Measurements from ENCODE around the gene DAP. TPM values are rescaled to one million over a fixed set of nuclear protein-coding genes. Genes with fewer than 3 reads are reported as not detected.

Gene DAP
- total RNA-seq, 4 donors from 2014 or later, result 33.6 to 71.4 (median 47.9) TPM

DNA sequence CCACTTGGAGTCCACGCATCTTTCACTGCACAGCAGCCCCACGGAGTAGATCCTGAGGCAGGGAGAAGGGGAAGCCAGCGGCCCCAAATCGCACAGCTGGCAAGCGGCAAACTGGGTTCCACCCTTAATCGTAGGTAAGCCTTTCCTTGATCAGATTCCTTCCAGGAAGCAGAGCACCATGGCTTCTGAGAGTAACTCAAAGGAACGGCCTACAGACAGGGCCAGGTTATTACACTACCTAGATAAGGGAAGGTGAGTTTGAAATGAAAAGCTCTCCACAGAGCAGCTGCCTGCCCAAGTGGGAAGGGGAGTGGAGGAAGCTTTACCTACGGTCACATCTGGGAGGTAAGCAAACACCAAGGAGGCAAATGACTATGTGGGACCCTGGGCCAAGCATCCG lies 7.9 kb downstream of the DAP start:
- intact Hi-C loops (cut with DNase I; ENCODE audit: low total_unique reads) (no loop called here), in situ Hi-C loops (cut with MboI; ENCODE audit: low pct_ligation_motif_present in 1 of 4, low pct_unique_long_range_greater_than_20kb in 1 of 4, low sequenced_read_pairs in 3 of 4) (no loop called here)
- WGBS, 2 donors (ENCODE audit: low coverage in 1 of 2), result 92% methylated on average over 9 of the region's 9 CpGs; no CpG with 5 or more reads in 1 of the 2 donors
- H3K36me3 ChIP-seq, result peaks cover 0 to 7% (median 0%) of the 10 kb centered on the region in 4 donors
- no peak overlapping the region for H3K4me3 ChIP-seq
- no peak for DNase-seq
- no peak overlapping the region for H3K27ac ChIP-seq
- TF ChIP-seq EP300 (IDR thresholded peaks at IDR 0.05; ENCODE audit: low read depth) (no peak), POLR2AphosphoS5 (IDR thresholded peaks at IDR 0.05) (no peak), POLR2A (IDR thresholded peaks at IDR 0.05) (no peak)
- TF ChIP-seq, protein P1, sequence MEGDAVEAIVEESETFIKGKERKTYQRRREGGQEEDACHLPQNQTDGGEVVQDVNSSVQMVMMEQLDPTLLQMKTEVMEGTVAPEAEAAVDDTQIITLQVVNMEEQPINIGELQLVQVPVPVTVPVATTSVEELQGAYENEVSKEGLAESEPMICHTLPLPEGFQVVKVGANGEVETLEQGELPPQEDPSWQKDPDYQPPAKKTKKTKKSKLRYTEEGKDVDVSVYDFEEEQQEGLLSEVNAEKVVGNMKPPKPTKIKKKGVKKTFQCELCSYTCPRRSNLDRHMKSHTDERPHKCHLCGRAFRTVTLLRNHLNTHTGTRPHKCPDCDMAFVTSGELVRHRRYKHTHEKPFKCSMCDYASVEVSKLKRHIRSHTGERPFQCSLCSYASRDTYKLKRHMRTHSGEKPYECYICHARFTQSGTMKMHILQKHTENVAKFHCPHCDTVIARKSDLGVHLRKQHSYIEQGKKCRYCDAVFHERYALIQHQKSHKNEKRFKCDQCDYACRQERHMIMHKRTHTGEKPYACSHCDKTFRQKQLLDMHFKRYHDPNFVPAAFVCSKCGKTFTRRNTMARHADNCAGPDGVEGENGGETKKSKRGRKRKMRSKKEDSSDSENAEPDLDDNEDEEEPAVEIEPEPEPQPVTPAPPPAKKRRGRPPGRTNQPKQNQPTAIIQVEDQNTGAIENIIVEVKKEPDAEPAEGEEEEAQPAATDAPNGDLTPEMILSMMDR (IDR thresholded peaks at IDR 0.05), result no peak
- no peaks in the 10 kb centered on the region for H3K9me3 ChIP-seq
- H3K27me3 ChIP-seq, result no peaks in the 10 kb centered on the region
- H3K4me1 ChIP-seq, result peaks cover 0 to 21% (median 9%) of the 10 kb centered on the region in 4 donors

- in situ Hi-C loops (cut with MboI; ENCODE audit: low pct_ligation_motif_present in 1 of 4, low pct_unique_long_range_greater_than_20kb in 1 of 4, low sequenced_read_pairs in 3 of 4), result no loop called here
These were observed 8.6 kb downstream of the DAP start for GRCh38 chr5:10752451-10752850.

DNA sequence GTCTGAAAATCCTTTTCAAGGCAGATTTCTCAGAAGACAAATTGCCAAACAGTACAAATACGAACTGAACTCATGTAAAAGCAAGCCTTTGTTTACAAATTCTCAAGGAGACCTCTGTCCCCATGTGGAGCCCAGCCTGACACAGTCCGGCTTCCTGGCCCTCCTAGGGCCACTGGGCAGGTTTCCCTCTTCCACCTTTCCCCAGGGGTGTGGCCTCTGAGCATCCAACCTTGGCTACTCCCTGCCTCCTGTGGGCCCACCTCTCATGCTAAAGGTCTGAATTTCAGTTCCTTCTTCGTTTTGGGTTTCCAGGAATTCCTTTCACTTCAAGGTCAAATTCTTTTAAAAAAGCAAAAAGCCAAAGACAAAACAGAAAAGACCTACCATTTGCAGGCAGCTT lies 10.1 kb downstream of the DAP start:
- intact Hi-C loops (cut with DNase I; ENCODE audit: low total_unique reads) (no loop called here), in situ Hi-C loops (cut with MboI; ENCODE audit: low pct_ligation_motif_present in 1 of 4, low pct_unique_long_range_greater_than_20kb in 1 of 4, low sequenced_read_pairs in 3 of 4) (no loop called here)
- DNase-seq, result no peak
- H3K36me3 ChIP-seq, result peaks cover 0 to 7% (median 0%) of the 10 kb centered on the region in 4 donors
- no peak overlapping the region for H3K4me3 ChIP-seq
- no peaks in the 10 kb centered on the region for H3K27me3 ChIP-seq
- no peak for TF ChIP-seq POLR2AphosphoS5 (IDR thresholded peaks at IDR 0.05)
- TF ChIP-seq EP300 (IDR thresholded peaks at IDR 0.05; ENCODE audit: low read depth), result no peak
- TF ChIP-seq POLR2A (IDR thresholded peaks at IDR 0.05), result no peak
- TF ChIP-seq, protein P1 (IDR thresholded peaks at IDR 0.05), result no peak
- no peak overlapping the region for H3K27ac ChIP-seq
- WGBS, 2 donors (ENCODE audit: low coverage in 1 of 2), result 57 to 60% methylated on average over 1 to 3 of the region's 3 CpGs
- H3K4me1 ChIP-seq, result peaks cover 0 to 37% (median 24%) of the 10 kb centered on the region in 4 donors
- H3K9me3 ChIP-seq, result no peaks in the 10 kb centered on the region

More at GRCh38 chr5:10752451-10752850, 8.6 kb downstream of the DAP start:
- WGBS, 2 donors (ENCODE audit: low coverage in 1 of 2), result 47 to 72% methylated on average over 2 of the region's 2 CpGs
- peaks cover 0 to 7% (median 0%) of the 10 kb centered on the region in 4 donors for H3K36me3 ChIP-seq
- H3K27me3 ChIP-seq, result no peaks in the 10 kb centered on the region
- intact Hi-C loops (cut with DNase I; ENCODE audit: low total_unique reads), result no loop called here
- peaks cover 0 to 27% (median 15%) of the 10 kb centered on the region in 4 donors for H3K4me1 ChIP-seq
- no peaks in the 10 kb centered on the region for H3K9me3 ChIP-seq
- no peak overlapping the region for H3K4me3 ChIP-seq
- no peak overlapping the region for H3K27ac ChIP-seq
- TF ChIP-seq EP300 (IDR thresholded peaks at IDR 0.05; ENCODE audit: low read depth) (no peak), POLR2AphosphoS5 (IDR thresholded peaks at IDR 0.05) (no peak), POLR2A (IDR thresholded peaks at IDR 0.05) (no peak)
- TF ChIP-seq, protein P1 (IDR thresholded peaks at IDR 0.05), result no peak
- DNase-seq, result no peak

GRCh38 chr5:10747678-10748622 lies 13.1 kb downstream of the DAP start:
- Histone ChIP-seq H3K4me3 (no peak overlapping the region), H3K36me3 (peaks cover 0 to 11% (median 0%) of the 10 kb centered on the region in 4 donors), H3K27ac (peak overlapping the region; percentile 52 to 78 (median 77)), H3K27me3 (no peaks in the 10 kb centered on the region), H3K9me3 (no peaks in the 10 kb centered on the region), H3K4me1 (peaks cover 0 to 38% (median 24%) of the 10 kb centered on the region in 4 donors)
- TF ChIP-seq EP300 (IDR thresholded peaks at IDR 0.05; ENCODE audit: low read depth), result no peak
- TF ChIP-seq POLR2AphosphoS5 (IDR thresholded peaks at IDR 0.05), result no peak
- TF ChIP-seq, protein P1 (IDR thresholded peaks at IDR 0.05), result no peak
- no peak for TF ChIP-seq POLR2A (IDR thresholded peaks at IDR 0.05)
- DNase-seq, result no peak
- WGBS, 2 donors (ENCODE audit: low coverage in 1 of 2), result 47 to 83% methylated on average over 5 to 9 of the region's 9 CpGs
- in situ Hi-C loops (cut with MboI; ENCODE audit: low pct_ligation_motif_present in 1 of 4, low pct_unique_long_range_greater_than_20kb in 1 of 4, low sequenced_read_pairs in 3 of 4) (no loop called here), intact Hi-C loops (cut with DNase I; ENCODE audit: low total_unique reads) (no loop called here)

All from transverse colon (tissue), 4 donors.